Activated CD8-positive, alpha-beta memory T cell treated with anti-CD3 and anti-CD28 coated beads for 24 hours (primary cell): ENCODE measurements around the gene REV1.
"Not testable (repeated sequence)": the region's sequence is repeated elsewhere in the genome, so short reads cannot be mapped to it uniquely, and the experiment has no call there.

ENCODE experiments used
- DNase-seq: peaks from one replicate; pipeline ENCODE4 v3.0.0-alpha.2; 2020

The REV1 gene

DNA sequence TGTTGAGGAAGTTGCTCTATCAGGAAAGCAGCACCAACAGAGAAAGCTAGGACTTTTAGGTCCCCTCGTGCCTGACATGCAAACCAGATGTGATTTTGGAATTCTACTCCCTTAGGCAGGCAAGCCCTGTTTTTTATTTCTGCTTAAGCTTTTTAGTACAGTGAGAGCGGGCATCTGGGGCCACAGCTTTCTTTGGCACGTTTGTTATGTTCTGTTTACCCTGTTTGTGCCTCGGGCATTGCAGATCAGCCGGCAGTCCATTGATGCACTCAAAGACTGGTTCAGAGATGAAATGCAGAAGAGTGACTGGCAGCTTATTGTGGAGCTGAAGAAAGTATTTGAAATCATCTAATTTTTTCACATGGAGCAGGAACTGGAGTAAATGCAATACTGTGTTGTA is 90.8 kb downstream of the REV1 start:
- no peak for DNase-seq

- no peak for DNase-seq
Measured at GRCh38 chr2:99398303-99398702, 91.5 kb downstream of the REV1 start.

- DNase-seq: no peak
Measured at GRCh38 chr2:99397266-99397920, 92.4 kb downstream of the REV1 start.

DNA sequence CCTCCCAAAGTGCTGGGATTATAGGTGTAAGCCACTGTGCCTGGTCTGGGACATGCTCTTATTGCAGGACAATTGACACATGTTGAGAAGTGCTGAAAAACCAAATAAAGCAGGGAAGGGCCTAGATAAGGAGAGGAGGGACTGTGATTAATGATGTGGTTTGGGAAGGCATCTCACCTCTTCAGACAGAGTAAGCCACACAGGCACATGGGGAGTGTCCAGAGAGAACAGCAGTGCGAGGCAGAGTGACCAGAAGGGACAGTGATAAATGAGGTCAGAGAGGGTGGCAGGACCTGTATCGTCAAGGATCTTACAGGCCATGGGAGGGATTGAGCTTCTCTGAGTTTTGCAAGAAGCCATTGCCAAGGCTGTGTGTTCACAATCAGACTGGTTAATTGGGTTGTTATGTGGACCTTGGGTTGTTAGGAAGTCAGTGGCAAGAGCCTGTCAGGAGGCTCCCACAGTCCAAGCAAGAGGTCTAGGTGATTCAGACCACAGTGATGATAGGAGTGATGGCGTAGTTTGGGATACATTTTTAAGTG is 94.2 kb downstream of the REV1 start:
- DNase-seq: no peak

GRCh38 chr2:99389946-99390345 is 99.9 kb downstream of the REV1 start:
- DNase-seq: no peak

DNA sequence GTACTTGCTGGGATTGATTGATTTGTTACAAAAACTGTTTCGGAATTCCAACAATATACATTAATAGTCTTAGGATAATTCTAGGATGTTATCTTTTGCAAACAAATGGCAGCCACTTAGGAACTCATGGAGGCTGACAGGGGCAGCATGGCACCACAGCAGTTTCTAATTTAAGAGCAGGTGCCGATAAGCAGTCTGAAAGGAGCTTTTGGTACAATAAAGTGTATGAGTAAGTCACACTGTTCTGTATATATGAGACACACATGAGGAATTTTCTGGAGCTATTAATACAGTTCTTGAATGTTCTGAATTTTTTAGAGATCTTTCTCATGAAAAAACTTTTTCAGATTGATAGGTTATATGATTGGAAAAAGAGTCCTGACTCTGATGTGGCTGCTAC is 100.4 kb downstream of the REV1 start:
- no peak for DNase-seq

DNA sequence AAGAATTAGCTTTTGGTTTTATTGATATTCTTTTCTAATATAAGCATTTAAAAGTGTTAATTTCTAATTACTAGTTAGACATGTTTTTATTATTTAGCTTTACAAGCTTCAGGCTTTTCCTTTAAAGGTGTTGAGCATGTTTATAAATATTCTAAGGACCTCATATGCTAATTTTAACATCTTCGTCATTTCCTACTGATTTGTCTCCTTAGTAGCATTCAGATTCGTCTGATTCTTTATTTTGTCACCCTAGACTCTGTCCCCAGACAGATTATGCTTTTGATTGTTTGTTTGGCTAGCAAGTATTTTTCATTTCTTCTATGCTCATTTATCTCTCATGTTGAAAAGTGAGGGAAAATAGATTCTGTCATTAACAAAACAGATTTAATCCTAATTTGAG is 100.9 kb downstream of the REV1 start:
- no peak for DNase-seq

DNA sequence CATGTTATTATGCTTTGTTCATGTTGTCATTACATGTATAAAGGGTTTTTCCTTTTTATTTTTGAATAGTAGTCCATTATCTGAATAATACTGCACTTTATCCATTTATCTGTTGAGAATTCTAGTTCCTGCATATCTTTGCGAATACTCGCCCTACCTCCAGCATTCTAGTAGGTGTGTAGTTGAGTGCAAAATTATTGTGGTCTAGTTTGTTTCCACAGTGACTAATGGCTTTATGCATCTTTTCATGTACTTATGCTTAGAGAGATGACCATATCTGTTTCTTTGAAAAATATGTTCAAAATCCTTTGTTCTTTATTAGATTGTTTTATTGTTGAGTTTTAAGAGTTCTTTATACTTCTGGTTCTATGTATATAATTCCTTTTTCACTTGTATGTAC is 103.8 kb downstream of the REV1 start:
- DNase-seq: no peak

GRCh38 chr2:99382143-99382542 is 107.7 kb downstream of the REV1 start:
- DNase-seq: no peak

DNA sequence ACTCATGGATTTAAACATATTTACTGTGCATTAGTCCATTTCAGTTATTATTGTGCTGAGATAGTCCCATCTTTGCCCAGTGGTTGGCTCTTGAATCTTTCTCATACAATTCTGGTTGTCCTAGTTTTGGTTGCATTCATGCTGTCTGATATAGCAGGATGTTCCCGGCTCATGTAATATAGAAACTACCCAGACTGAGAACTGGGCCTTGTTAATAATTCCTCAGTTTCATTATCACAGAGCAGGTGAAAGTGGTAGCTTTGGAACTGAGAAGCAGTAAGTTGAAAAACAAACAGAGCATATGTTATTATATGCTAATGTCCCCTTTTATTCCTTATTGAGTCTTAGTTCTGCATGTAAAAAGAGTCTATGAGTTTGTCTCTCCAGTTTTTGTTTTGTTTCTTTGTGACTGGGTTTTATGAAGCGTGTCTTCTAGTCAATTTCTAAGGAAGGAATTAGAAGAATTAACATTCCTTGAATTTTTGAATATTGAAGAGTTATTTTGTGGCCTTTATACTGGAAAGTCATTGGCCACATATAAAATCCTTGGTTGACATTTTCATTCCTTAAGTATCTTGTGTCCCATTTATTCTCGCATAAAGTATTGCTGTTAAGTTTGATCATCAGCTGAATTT is 109.3 kb downstream of the REV1 start:
- no peak for DNase-seq

GRCh38 chr2:99377879-99378278 is 111.9 kb downstream of the REV1 start:
- DNase-seq: no peak

GRCh38 chr2:99376254-99376864 is 113.5 kb downstream of the REV1 start:
- DNase-seq: no peak

DNA sequence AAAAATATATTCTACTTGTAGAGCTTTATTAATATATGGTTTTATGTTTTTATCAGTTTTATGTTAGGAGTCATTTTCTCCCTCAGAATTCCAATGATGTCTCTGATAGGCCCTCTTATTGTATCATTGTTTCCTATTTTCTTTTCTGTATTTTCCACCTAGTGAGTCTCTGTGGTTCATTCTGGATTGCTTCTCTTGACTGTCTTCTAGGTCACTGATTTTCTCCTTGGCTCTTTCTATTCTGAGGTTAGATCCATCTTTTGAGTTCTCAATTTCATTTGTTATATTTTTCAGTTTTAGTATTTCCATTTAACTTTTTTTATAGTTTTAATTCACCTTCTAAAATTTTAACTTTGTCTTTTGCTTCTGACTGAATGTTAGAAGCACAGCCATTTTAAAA is 115.1 kb downstream of the REV1 start:
- DNase-seq: no peak

- no peak for DNase-seq
Measured at GRCh38 chr2:99373144-99373543, 116.7 kb downstream of the REV1 start.

DNA sequence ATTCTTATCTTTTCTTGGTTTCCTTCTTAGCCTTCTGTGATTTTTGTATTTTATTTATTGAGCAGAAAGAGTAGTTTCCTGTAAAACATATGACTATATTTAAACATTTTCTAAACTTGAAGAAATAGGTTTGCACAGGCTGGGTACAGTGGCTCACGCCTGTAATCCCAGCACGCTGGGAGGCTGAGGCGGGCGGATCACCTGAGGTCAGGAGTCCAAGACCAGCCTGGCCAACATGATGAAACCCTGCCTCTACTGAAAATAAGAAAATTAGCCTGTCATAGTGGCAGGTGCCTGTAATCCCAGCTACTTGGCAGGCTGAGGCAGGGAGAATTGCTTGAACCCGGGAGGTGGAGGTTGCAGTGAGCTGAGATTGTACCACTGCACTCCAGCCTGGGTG is 121.0 kb downstream of the REV1 start:
- DNase-seq: not testable (repeated sequence)

GRCh38 chr2:99365661-99366060 is 124.2 kb downstream of the REV1 start:
- DNase-seq: no peak

DNA sequence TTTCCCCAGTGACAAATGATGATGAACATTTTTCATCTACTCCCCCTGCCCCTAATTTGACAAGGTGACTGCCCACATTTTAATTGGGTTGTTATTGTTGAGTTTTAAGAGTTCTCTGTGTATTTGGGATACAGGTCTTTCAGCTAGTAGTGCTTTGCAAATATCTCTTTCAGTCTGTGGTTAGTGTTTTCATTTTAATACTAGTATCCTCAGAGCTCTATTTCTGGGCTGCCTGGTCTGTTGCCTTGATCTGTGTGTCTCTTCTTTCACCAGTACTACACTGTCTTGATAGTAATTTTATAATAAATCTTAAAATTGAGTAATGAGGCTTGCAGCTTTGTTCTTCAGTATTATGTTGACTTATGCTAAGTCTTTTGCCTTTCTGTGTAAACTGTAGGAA is 133.0 kb downstream of the REV1 start:
- no peak for DNase-seq

DNA sequence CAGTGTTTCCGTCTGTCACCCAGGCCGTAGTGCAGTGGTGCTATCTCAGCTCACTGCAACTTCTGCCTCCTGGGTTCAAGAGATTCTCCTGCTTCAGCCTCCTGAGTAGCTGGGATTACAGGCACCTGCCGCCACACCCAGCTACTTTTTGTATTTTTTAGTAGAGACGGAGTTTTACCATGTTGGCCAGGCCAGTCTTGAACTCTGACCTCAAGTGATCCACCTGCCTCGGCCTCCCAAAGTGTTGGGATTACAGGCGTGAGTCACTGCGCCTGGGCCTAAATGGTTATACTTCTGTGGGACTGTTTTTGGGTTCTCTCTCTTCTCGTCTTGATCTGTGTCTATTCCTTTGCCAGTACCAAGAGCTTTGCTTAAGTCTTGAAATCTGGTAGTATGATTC is 135.0 kb downstream of the REV1 start:
- DNase-seq: not testable (repeated sequence)

GRCh38 chr2:99354070-99354469 is 135.7 kb downstream of the REV1 start:
- DNase-seq: no peak
